ENCODE results near the gene GADD45A.

The GADD45A gene

DNA sequence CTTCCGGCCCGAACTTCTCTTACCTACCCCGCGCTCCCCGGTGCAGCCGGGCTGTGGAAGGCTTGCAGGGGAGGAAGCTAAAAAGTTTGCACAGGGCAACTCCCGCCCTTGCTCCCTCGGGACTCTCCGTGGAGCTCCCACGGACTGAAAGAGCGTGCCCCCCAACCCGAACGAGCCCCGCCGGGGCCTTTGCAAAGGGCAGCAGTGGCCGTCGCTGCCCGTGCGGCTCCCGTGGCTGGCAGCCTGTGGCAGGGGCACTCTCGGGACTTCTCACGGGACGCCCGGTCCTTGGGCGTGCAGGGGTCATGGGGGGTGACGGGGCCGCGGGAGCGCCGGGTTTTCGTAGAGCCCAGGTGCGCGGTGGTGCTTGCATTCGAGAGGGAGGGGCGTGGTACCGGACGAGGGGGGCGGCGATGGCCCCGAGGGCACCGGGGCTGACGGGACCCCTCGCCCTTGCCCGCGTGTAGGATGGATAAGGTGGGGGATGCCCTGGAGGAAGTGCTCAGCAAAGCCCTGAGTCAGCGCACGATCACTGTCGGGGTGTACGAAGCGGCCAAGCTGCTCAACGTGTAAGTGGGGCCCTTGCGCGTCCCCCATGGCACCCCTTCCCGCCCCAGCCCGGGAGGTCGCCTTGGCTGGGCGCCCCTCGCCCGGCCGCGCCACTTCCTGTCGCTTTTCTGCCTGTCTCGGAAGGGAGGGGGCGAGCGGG is 711 bp downstream of the GADD45A start (continued):
- TF ChIP-seq, protein P1, sequence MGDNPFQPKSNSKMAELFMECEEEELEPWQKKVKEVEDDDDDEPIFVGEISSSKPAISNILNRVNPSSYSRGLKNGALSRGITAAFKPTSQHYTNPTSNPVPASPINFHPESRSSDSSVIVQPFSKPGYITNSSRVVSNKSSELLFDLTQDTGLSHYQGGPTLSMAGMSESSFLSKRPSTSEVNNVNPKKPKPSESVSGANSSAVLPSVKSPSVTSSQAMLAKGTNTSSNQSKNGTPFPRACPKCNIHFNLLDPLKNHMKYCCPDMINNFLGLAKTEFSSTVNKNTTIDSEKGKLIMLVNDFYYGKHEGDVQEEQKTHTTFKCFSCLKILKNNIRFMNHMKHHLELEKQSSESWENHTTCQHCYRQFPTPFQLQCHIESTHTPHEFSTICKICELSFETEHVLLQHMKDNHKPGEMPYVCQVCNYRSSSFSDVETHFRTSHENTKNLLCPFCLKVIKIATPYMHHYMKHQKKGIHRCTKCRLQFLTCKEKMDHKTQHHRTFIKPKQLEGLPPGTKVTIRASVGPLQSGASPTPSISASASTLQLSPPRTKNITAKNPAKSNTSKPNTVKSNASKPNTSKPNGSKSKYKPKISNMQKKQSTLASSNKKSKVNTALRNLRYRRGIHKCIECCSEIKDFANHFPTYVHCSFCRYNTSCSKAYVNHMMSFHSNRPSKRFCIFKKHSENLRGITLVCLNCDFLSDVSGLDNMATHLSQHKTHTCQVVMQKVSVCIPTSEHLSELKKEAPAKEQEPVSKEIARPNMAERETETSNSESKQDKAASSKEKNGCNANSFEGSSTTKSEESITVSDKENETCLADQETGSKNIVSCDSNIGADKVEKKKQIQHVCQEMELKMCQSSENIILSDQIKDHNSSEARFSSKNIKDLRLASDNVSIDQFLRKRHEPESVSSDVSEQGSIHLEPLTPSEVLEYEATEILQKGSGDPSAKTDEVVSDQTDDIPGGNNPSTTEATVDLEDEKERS (tag by site-specific recombination; IDR thresholded peaks at IDR 0.05): no peak
- TF ChIP-seq ZFP3 (tag by site-specific recombination; IDR thresholded peaks at IDR 0.05; ENCODE audit: low read depth) (no peak), ZNF600 (tag by site-specific recombination; IDR thresholded peaks at IDR 0.05) (no peak), ZNF785 (tag by site-specific recombination; IDR thresholded peaks at IDR 0.05) (no peak), GLI2 (tag by site-specific recombination; IDR thresholded peaks at IDR 0.05; ENCODE audit: borderline replicate concordance, low read depth) (no peak), EGR2 (tag by site-specific recombination; IDR thresholded peaks at IDR 0.05; ENCODE audit: low read depth) (peak; percentile 37), ZBTB7A (tag by site-specific recombination; IDR thresholded peaks at IDR 0.05; ENCODE audit: low read depth) (no peak; the same call in 1 of the 2 replicates), ZBTB1 (tag by site-specific recombination; IDR thresholded peaks at IDR 0.05) (no peak), ZNF266 (tag by site-specific recombination; IDR thresholded peaks at IDR 0.05; ENCODE audit: low read depth) (no peak), ZNF26 (tag by site-specific recombination; IDR thresholded peaks at IDR 0.05) (no peak), ZNF302 (tag by site-specific recombination; IDR thresholded peaks at IDR 0.05; ENCODE audit: low read depth) (no peak), ZNF426 (tag by site-specific recombination; IDR thresholded peaks at IDR 0.05) (no peak), RBAK (tag by site-specific recombination; IDR thresholded peaks at IDR 0.05) (no peak), ZSCAN23 (tag by site-specific recombination; IDR thresholded peaks at IDR 0.05) (no peak), ZSCAN30 (tag by site-specific recombination; IDR thresholded peaks at IDR 0.05) (no peak), ZNF433 (tag by site-specific recombination; IDR thresholded peaks at IDR 0.05; ENCODE audit: low read depth) (no peak), ZNF610 (tag by site-specific recombination; IDR thresholded peaks at IDR 0.05; ENCODE audit: borderline replicate concordance) (no peak), ZNF555 (tag by site-specific recombination; conservative IDR thresholded peaks at IDR 0.05) (no peak), ZNF704 (tag by site-specific recombination; IDR thresholded peaks at IDR 0.05) (no peak), TSHZ1 (tag by site-specific recombination; IDR thresholded peaks at IDR 0.05; ENCODE audit: borderline replicate concordance) (no peak), ZNF37A (tag by site-specific recombination; IDR thresholded peaks at IDR 0.05) (no peak), BCL11B (tag by site-specific recombination; IDR thresholded peaks at IDR 0.05; ENCODE audit: low read depth) (peak; percentile 76; the same call in 1 of the 2 replicates), ZNF133 (tag by site-specific recombination; IDR thresholded peaks at IDR 0.05) (no peak)
- TF ChIP-seq, protein P2, sequence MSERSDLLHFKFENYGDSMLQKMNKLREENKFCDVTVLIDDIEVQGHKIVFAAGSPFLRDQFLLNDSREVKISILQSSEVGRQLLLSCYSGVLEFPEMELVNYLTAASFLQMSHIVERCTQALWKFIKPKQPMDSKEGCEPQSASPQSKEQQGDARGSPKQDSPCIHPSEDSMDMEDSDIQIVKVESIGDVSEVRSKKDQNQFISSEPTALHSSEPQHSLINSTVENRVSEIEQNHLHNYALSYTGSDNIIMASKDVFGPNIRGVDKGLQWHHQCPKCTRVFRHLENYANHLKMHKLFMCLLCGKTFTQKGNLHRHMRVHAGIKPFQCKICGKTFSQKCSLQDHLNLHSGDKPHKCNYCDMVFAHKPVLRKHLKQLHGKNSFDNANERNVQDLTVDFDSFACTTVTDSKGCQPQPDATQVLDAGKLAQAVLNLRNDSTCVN (tag by site-specific recombination; optimal IDR thresholded peaks at IDR 0.05): peak; percentile 88
